Stimulated activated naive CD8-positive, alpha-beta T cell treated with anti-CD3 and anti-CD28 coated beads, Interleukin-15, Interleukin-2, amounts not matched to agents 100 U/mL and 50 U/mL, for 24 hours (primary cell): Measurements from ENCODE around the gene OR8B3.

Experiments used
- ATAC-seq: fragments of 150-1000 bp; cut with Tn5 transposase; one replicate; pipeline ENCODE4 v1.10.0; 2021
- DNase-seq: peaks from one replicate; pipeline ENCODE4 v3.0.0; 2021

OR8B3 gene

GRCh38 chr11:124359566-124359965 is 39.3 kb downstream of the OR8B3 start:
- ATAC-seq (no peak), DNase-seq (no peak)

GRCh38 chr11:124346311-124346955 is 52.4 kb downstream of the OR8B3 start:
- ATAC-seq: no peak

More at GRCh38 chr11:124346311-124346955, 52.4 kb downstream of the OR8B3 start:
- no peak for DNase-seq
